ENCODE results near the gene ALPK1.

- no peak for TF ChIP-seq POLR2A (IDR thresholded peaks at IDR 0.05; ENCODE audit: low read length)
- TF ChIP-seq GATA1 (IDR thresholded peaks at IDR 0.05; ENCODE audit: low read depth, low read length) = no peak
Observed at GRCh38 chr4:112272292-112272691, 24.9 kb upstream of the ALPK1 start.
